Gastrocnemius medialis (tissue), 4 donors: ENCODE results near the gene TAOK3. TPM values are rescaled to one million over a fixed set of nuclear protein-coding genes. Genes with fewer than 3 reads are reported as not detected.
A peak's percentile ranks its signal among the peaks of the same experiment; 100 is the strongest.

Experiments
- ATAC-seq, 2 donors: fragments of 150-250 bp; one replicate each; pipeline ENCODE4 v1.9.1; 2016
- DNase-seq, 2 donors: peaks; one replicate each; pipeline ENCODE4 v3.0.0-alpha.2; 2019
- H3K27ac ChIP-seq, 4 donors: fragments of 200-600 bp; sonication (generic); 1 replicate in 1 of 4; 2 replicates in 3 of 4; pipeline ENCODE4 v1.5.1; 2016 to 2018; ENCODE audit warnings: mild to moderate bottlenecking in 2 of 4, moderate library complexity in 1 of 4
- H3K27me3 ChIP-seq, 3 donors: fragments of 200-600 bp; sonication (generic) in 2 of 3; 1 replicate in 1 of 3; 2 replicates in 2 of 3; pipeline versions ENCODE4 v1.5.1 to v1.6.0; 2016 to 2019; ENCODE audit warnings: mild to moderate bottlenecking in 1 of 3, moderate library complexity in 1 of 3
- H3K36me3 ChIP-seq, 2 donors: fragments of 200-600 bp; sonication (generic) in 1 of 2; one replicate each; pipeline ENCODE4 v1.5.1; 2017 to 2018
- H3K4me1 ChIP-seq, 2 donors: fragments of 200-600 bp; sonication (generic) in 1 of 2; one replicate each; pipeline ENCODE4 v1.5.1; 2016 to 2017; ENCODE audit warnings: mild to moderate bottlenecking in 2 of 2
- H3K4me3 ChIP-seq, 4 donors: fragments of 200-600 bp; sonication (generic) in 3 of 4; 1 replicate in 1 of 4; 2 replicates in 3 of 4; pipeline ENCODE4 v1.5.1; 2016 to 2019; ENCODE audit warnings: mild to moderate bottlenecking in 2 of 4
- H3K9me3 ChIP-seq, 3 donors: fragments of 200-600 bp; sonication (generic) in 2 of 3; 1 replicate in 1 of 3; 2 replicates in 2 of 3; pipeline ENCODE4 v1.5.1; 2016 to 2019
- CTCF ChIP-seq, 5 experiments: fragments of 450-650 bp in 3 of 5; fragments of 200-600 bp in 2 of 5; sonication (generic) in 2 of 5; IDR thresholded peaks in 4 of 5; conservative IDR thresholded peaks in 1 of 5; 1 replicate in 4 of 5; 2 replicates in 1 of 5; pipeline ENCODE4 v1.5.1; 2016 to 2019; ENCODE audit warnings: antibody characterized with exemption in 5 of 5, mild to moderate bottlenecking in 3 of 5, moderate library complexity in 3 of 5
- POLR2A ChIP-seq, 2 donors: fragments of 450-650 bp; IDR thresholded peaks; one replicate each; pipeline ENCODE4 v1.6.1; 2017; ENCODE audit warnings: antibody characterized with exemption in 2 of 2, mild to moderate bottlenecking in 2 of 2, moderate library complexity in 2 of 2
- in situ Hi-C, 4 donors: fragments of 200-750 bp; cut with MboI; loops; one replicate each; pipeline versions ENCODE4 v1.15.0 to v1.8.0; 2017; ENCODE audit warnings: low sequenced_read_pairs in 4 of 4
- intact Hi-C: fragments of 100-400 bp; cut with DNase I; formaldehyde crosslinking; loops from one replicate; pipeline ENCODE4 v1.15.1; 2023; ENCODE audit warnings: low total_unique reads
- total RNA-seq, 4 donors: library from RNA; depleted of rRNA; stranded (reverse); fragments of >200 nt; gene quantifications; one replicate each; pipeline versions ENCODE4 v1.1.0 to v1.2.3, GENCODE V29; 2016

The TAOK3 gene
- total RNA-seq, 4 donors from 2014 or later = 13.5 to 24.5 (median 15.1) TPM

DNA sequence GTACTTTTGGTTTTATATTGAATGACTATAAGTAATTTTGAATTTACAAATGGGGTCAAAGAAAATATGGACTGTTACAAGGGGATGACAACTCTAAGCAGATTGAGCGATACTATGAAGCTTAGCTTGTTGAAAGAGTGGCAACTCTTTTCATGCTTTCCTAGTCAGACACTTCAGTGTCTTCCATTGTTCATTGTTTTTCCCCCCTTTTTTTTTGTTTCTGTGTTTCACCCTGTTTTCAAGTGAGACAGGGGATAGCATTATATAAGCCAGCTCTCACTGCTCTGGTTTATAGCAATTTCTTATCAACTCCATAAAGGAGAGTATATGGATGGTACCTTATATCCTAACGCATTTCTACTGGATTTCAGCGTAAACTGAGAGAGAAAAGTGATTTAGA, 212.2 kb downstream of the TAOK3 start:
- no peak for ATAC-seq
- intact Hi-C loops (no loop called here), in situ Hi-C loops (no loop called here)
- H3K4me3 ChIP-seq = no peak overlapping the region
- H3K36me3 ChIP-seq = peaks cover 0 to 41% of the 10 kb centered on the region in 2 donors
- TF ChIP-seq CTCF (IDR thresholded peaks at IDR 0.05 in 4 of 5, conservative IDR thresholded peaks at IDR 0.05 in 1 of 5) (no peak), POLR2A (IDR thresholded peaks at IDR 0.05) (no peak)
- H3K27ac ChIP-seq = no peak overlapping the region
- H3K4me1 ChIP-seq = no peaks in the 10 kb centered on the region
- DNase-seq = no peak
- H3K9me3 ChIP-seq = no peaks in the 10 kb centered on the region
- H3K27me3 ChIP-seq = no peaks in the 10 kb centered on the region

DNA sequence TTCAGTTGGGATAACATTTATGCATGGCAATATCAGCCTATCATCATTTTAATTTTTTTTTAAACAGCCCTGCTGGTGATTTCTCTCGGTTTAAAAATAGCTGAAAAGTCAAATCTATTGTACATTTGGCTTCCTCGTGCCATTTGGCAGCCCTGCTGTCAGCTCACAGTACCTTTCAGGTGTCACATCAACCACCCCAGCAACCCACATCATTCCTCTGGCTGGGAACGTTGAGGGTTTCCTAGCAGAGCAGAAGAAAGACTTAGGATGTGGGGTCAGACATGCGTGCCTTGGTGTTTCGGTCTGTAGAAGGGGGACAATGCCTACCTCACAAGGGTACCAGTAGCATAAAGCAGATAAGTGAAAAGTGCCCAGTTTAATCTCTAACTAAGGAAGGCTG, 221.0 kb downstream of the TAOK3 start:
- H3K4me1 ChIP-seq = peaks cover 5 to 6% of the 10 kb centered on the region in 2 donors
- intact Hi-C loops (no loop called here), in situ Hi-C loops (no loop called here)
- H3K4me3 ChIP-seq = no peak overlapping the region
- no peaks in the 10 kb centered on the region for H3K27me3 ChIP-seq
- no peaks in the 10 kb centered on the region for H3K9me3 ChIP-seq
- peaks cover 3 to 22% of the 10 kb centered on the region in 2 donors for H3K36me3 ChIP-seq
- DNase-seq (no peak), ATAC-seq (no peak)
- no peak overlapping the region for H3K27ac ChIP-seq
- TF ChIP-seq POLR2A (IDR thresholded peaks at IDR 0.05) (no peak), CTCF (IDR thresholded peaks at IDR 0.05 in 4 of 5, conservative IDR thresholded peaks at IDR 0.05 in 1 of 5) (no peak)

DNA sequence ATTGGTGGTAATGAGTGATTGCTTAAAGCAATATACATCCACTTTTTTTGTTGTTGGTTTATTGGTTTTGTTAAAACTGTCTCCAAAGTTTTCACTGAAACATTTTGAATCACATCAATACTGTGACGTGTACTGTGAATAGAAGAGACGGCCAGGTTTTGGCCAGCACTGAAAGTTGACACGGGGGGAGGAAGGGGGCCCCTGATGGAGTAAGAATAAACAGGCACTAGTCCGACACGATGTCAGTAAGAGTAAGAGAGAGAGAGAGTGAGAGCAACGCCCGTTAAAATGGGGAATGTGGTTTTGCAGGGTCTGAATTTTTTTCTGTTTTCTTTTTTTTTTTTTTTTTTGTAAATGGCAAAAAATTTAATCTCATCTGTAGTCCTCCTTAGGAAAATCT, 222.1 kb downstream of the TAOK3 start:
- H3K36me3 ChIP-seq = peaks cover 3 to 28% of the 10 kb centered on the region in 2 donors
- H3K9me3 ChIP-seq = no peaks in the 10 kb centered on the region
- H3K27me3 ChIP-seq = no peaks in the 10 kb centered on the region
- no peak overlapping the region for H3K4me3 ChIP-seq
- ATAC-seq (no peak), DNase-seq (no peak)
- peak overlapping the region in 1 of 4 donors; percentile 37 for H3K27ac ChIP-seq
- peaks cover 5 to 6% of the 10 kb centered on the region in 2 donors for H3K4me1 ChIP-seq
- TF ChIP-seq POLR2A (IDR thresholded peaks at IDR 0.05) (no peak), CTCF (IDR thresholded peaks at IDR 0.05 in 4 of 5, conservative IDR thresholded peaks at IDR 0.05 in 1 of 5) (no peak)
- intact Hi-C loops = no loop called here
- in situ Hi-C loops = no loop called here

DNA sequence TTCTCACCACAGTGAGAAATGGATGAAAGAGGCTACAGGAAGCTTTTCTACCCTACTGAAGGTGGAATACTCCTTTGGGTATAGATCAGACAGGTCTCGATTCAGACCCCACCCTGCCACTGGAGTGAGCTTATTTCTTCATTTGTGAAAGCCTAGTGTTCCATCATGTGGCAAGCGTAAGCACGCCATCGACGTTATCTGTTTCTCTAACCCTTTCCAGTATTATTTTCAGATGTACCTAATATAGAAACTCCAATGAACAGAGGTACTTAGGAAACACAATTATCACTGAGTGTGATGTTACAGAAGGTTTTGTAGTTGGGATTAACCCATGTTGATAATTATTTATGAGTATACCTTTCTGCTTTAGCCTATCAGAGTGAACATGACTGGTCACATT, 224.4 kb downstream of the TAOK3 start:
- no peaks in the 10 kb centered on the region for H3K27me3 ChIP-seq
- ATAC-seq (no peak), DNase-seq (no peak)
- peak overlapping the region; percentile 42 to 80 (median 60) for H3K27ac ChIP-seq
- peaks cover 8 to 17% of the 10 kb centered on the region in 2 donors for H3K4me1 ChIP-seq
- no peak overlapping the region for H3K4me3 ChIP-seq
- H3K36me3 ChIP-seq = peaks cover 3 to 31% of the 10 kb centered on the region in 2 donors
- H3K9me3 ChIP-seq = no peaks in the 10 kb centered on the region
- in situ Hi-C loops = no loop called here
- intact Hi-C loops = no loop called here
- TF ChIP-seq POLR2A (IDR thresholded peaks at IDR 0.05) (no peak), CTCF (IDR thresholded peaks at IDR 0.05 in 4 of 5, conservative IDR thresholded peaks at IDR 0.05 in 1 of 5) (no peak)

- TF ChIP-seq POLR2A (IDR thresholded peaks at IDR 0.05) (no peak), CTCF (IDR thresholded peaks at IDR 0.05 in 4 of 5, conservative IDR thresholded peaks at IDR 0.05 in 1 of 5) (no peak)
- DNase-seq (no peak), ATAC-seq (no peak)
- Histone ChIP-seq H3K9me3 (no peaks in the 10 kb centered on the region), H3K4me3 (no peak overlapping the region), H3K27me3 (no peaks in the 10 kb centered on the region), H3K36me3 (peaks cover 3 to 45% of the 10 kb centered on the region in 2 donors), H3K4me1 (peaks cover 10 to 22% of the 10 kb centered on the region in 2 donors), H3K27ac (peak overlapping the region in 2 of 4 donors; percentile 33 to 56)
- in situ Hi-C loops (no loop called here), intact Hi-C loops (no loop called here)
Measured at GRCh38 chr12:118145798-118146156, 226.9 kb downstream of the TAOK3 start.
